NB4 (cell line): ENCODE results near the gene USP53.

Experiments used
- DNase-seq: peaks from one replicate; pipeline ENCODE4 v3.0.0; 2010; ENCODE audit warnings: low read depth
- H3K4me3 ChIP-seq: one replicate; pipeline ENCODE4 v1.5.1; 2011; ENCODE audit warnings: mild to moderate bottlenecking, low read depth, low read length, moderate library complexity
- CTCF ChIP-seq: IDR thresholded peaks from one replicate; pipeline ENCODE4 v1.5.1; 2012; ENCODE audit warnings: low read depth, low read length
- MAX ChIP-seq: IDR thresholded peaks from 2 replicates; pipeline ENCODE4 v1.6.1; 2011; ENCODE audit warnings: low read depth, low read length
- MYC ChIP-seq: IDR thresholded peaks from 2 replicates; pipeline ENCODE4 v1.6.1; 2011; ENCODE audit warnings: low read depth, low read length
- POLR2A ChIP-seq: IDR thresholded peaks from 2 replicates; pipeline ENCODE4 v1.6.1; 2011; ENCODE audit warnings: mild to moderate bottlenecking; ENCODE audit not compliant: insufficient read length; ENCODE audit errors: extremely low read depth

Gene USP53

GRCh38 chr4:119237201-119237600, 24.7 kb downstream of the USP53 start:
- no peak for TF ChIP-seq MAX
- TF ChIP-seq CTCF = no peak
- TF ChIP-seq POLR2A = no peak
- no peak for TF ChIP-seq MYC
- no peak for DNase-seq
- H3K4me3 ChIP-seq = no peak overlapping the region

GRCh38 chr4:119237642-119238041, 25.1 kb downstream of the USP53 start:
- H3K4me3 ChIP-seq = no peak overlapping the region
- DNase-seq = no peak
- TF ChIP-seq MYC = no peak
- TF ChIP-seq CTCF = no peak
- TF ChIP-seq MAX = no peak
- TF ChIP-seq POLR2A = no peak

GRCh38 chr4:119238068-119238722, 25.7 kb downstream of the USP53 start:
- DNase-seq = no peak
- H3K4me3 ChIP-seq = no peak overlapping the region
- no peak for TF ChIP-seq CTCF
- TF ChIP-seq MAX = no peak
- no peak for TF ChIP-seq POLR2A
- TF ChIP-seq MYC = no peak

- no peak overlapping the region for H3K4me3 ChIP-seq
- DNase-seq = no peak
- TF ChIP-seq POLR2A (no peak), MAX (no peak), CTCF (no peak), MYC (no peak)
Observed at GRCh38 chr4:119240128-119240527, 27.6 kb downstream of the USP53 start.

GRCh38 chr4:119240568-119240967, 28.1 kb downstream of the USP53 start:
- DNase-seq = no peak
- no peak overlapping the region for H3K4me3 ChIP-seq
- TF ChIP-seq MYC (no peak), CTCF (no peak), POLR2A (no peak), MAX (no peak)

- H3K4me3 ChIP-seq = no peak overlapping the region
- DNase-seq = no peak
- TF ChIP-seq CTCF (no peak), MAX (no peak)
Observed at GRCh38 chr4:119242417-119242816, 29.9 kb downstream of the USP53 start.
